ENCODE measurements around the gene CRADD. TPM values are rescaled to one million over a fixed set of nuclear protein-coding genes. Genes with fewer than 3 reads are reported as not detected.

Gene CRADD
- total and polyA plus RNA-seq, 2 donors (not counting 1 experiment from before 2014, with no cell fraction given), result 5.8 to 15.1 TPM

DNA sequence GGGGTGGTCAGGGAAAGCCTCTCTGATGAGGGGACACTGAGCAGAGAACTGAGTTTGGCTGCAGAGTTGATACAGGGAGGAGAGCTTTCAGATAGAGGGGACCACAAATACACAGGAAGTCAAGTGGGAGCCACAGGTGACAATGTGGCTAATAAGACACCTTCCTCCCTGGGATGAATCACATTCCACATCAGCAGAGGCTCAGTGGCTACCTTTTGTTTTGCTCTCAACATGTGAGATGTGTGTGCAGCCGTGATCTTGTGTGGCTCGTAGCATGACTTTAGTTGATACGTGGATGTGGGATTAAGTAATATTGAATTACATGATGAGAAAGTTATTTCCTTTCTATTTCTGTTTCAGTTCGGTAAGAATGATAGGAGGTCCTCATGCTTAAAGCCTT is 7.5 kb downstream of the CRADD start:
- ATAC-seq (ENCODE audit: low read depth) (no peak), DNase-seq (no peak)
- no peaks in the 10 kb centered on the region for H4K20me1 ChIP-seq (ENCODE audit: control insufficient read depth, insufficient read depth, low read length, poor library complexity, severe bottlenecking)
- H3K4me1 Mint-ChIP-seq, result peaks cover 4% of the 10 kb centered on the region
- peaks cover 0 to 3% of the 10 kb centered on the region in 2 donors for H3K4me1 ChIP-seq (ENCODE audit: control insufficient read depth in 2 of 2, insufficient read depth in 2 of 2, low read length in 2 of 2)
- peaks cover 40% of the 10 kb centered on the region for H3K79me2 ChIP-seq (ENCODE audit: control insufficient read depth, insufficient read depth, low read length)
- intact Hi-C loops (cut with micrococcal nuclease), result no loop called here
- no peak overlapping the region for H3K4me3 Mint-ChIP-seq
- H3K4me3 ChIP-seq (ENCODE audit: control extremely low read depth in 1 of 5, extremely low read depth in 1 of 5, insufficient read depth in 1 of 5, low read depth in 2 of 5, low read length in 4 of 5), result no peak overlapping the region
- no peak overlapping the region for H3K27ac Mint-ChIP-seq
- H2AFZ ChIP-seq (ENCODE audit: insufficient read depth, low read depth, low read length, poor library complexity, severe bottlenecking), result no peak overlapping the region
- no peaks in the 10 kb centered on the region for H3K9me3 Mint-ChIP-seq (ENCODE audit: insufficient read depth)
- no peak overlapping the region for H3K4me2 ChIP-seq (replicated peaks; ENCODE audit: low read depth, low read length, poor library complexity, severe bottlenecking)
- H3K27me3 ChIP-seq (replicated peaks in 1 of 4; ENCODE audit: control extremely low read depth in 1 of 4, control insufficient read depth in 3 of 4, insufficient read depth in 4 of 4, low read length in 3 of 4), result no peaks in the 10 kb centered on the region
- H3K27ac ChIP-seq (ENCODE audit: low read length in 2 of 2), result no peak overlapping the region
- no peaks in the 10 kb centered on the region for H3K9me3 ChIP-seq (ENCODE audit: control extremely low read depth in 1 of 3, control insufficient read depth in 2 of 3, insufficient read depth in 1 of 3, low read length in 2 of 3)
- ChIA-PET POLR2A (no interaction called here), CTCF (interaction anchor here (0.9 kb wide), 1 partner anchor 182 kb away, joined by 3 read pairs; no protein-coding TSS in a partner anchor)
- H3K27me3 Mint-ChIP-seq, result no peaks in the 10 kb centered on the region
- TF ChIP-seq EZH2 (IDR thresholded peaks at IDR 0.05; ENCODE audit: borderline replicate concordance, insufficient read depth, low read depth, low read length, poor library complexity, severe bottlenecking), result no peak
- TF ChIP-seq, protein P1, sequence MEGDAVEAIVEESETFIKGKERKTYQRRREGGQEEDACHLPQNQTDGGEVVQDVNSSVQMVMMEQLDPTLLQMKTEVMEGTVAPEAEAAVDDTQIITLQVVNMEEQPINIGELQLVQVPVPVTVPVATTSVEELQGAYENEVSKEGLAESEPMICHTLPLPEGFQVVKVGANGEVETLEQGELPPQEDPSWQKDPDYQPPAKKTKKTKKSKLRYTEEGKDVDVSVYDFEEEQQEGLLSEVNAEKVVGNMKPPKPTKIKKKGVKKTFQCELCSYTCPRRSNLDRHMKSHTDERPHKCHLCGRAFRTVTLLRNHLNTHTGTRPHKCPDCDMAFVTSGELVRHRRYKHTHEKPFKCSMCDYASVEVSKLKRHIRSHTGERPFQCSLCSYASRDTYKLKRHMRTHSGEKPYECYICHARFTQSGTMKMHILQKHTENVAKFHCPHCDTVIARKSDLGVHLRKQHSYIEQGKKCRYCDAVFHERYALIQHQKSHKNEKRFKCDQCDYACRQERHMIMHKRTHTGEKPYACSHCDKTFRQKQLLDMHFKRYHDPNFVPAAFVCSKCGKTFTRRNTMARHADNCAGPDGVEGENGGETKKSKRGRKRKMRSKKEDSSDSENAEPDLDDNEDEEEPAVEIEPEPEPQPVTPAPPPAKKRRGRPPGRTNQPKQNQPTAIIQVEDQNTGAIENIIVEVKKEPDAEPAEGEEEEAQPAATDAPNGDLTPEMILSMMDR (IDR thresholded peaks at IDR 0.05), result no peak
- WGBS (ENCODE audit: insufficient coverage), result 93% methylated on average over 3 of the region's 4 CpGs
- no peak overlapping the region for H3K9ac ChIP-seq (ENCODE audit: low read length)
- peaks cover 0 to under 1% of the 10 kb centered on the region in 2 experiments for H3K36me3 ChIP-seq (replicated peaks in 1 of 2; ENCODE audit: control extremely low read depth in 1 of 2, control insufficient read depth in 1 of 2, extremely low read depth in 1 of 2, insufficient read depth in 2 of 2, low read length in 1 of 2)

DNA sequence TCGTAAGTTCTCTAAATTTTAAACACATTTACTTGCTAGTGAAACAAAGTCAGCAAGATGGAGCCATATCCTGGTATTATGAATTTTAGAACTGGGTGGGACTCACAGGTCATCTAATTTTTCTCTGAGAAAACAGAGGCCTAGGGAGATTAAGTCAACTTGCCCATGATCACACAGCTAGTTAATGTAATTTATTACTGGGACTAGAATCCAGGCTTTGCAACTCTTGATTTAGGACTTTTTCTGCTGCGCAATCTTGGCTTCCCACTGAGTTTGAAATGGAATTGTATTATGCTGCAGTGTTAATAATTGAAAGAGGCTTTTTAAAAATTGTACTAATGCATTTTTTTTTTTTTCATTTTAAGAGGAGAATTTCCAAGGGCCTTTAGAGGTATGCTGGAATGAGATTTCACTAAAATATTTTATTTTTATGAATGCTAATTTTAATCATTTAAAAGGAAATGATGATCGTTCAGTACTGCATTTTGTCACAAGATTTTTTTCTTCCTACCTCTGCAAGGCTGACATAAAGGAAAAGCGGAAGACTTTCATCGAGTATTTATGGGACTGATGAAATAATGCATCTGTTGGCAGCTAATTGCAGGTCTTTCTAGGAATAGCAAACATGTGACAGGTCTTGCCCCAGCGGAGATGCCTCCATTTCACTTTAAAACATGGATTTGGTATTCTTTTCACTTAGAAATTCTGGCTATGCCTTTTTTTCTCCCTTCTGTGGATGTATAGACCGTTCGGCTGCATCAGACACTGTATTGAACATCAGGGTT is 9.6 kb downstream of the CRADD start:
- Mint-ChIP-seq H3K4me1 (peaks cover 2% of the 10 kb centered on the region), H3K4me3 (no peak overlapping the region)
- H2AFZ ChIP-seq (ENCODE audit: insufficient read depth, low read depth, low read length, poor library complexity, severe bottlenecking), result no peak overlapping the region

More for the DNA sequence above, 9.6 kb downstream of the CRADD start:
- DNase-seq (no peak), ATAC-seq (ENCODE audit: low read depth) (no peak)
- no peak for TF ChIP-seq EZH2 (IDR thresholded peaks at IDR 0.05; ENCODE audit: borderline replicate concordance, insufficient read depth, low read depth, low read length, poor library complexity, severe bottlenecking)
- TF ChIP-seq, protein P1 (IDR thresholded peaks at IDR 0.05), result no peak
- ChIA-PET POLR2A (interaction anchor here (0.6 kb wide), 1 partner anchor 293 kb away, joined by 4 read pairs; no protein-coding TSS in a partner anchor), CTCF (no interaction called here)
- Histone ChIP-seq H3K4me1 (ENCODE audit: control insufficient read depth in 2 of 2, insufficient read depth in 2 of 2, low read length in 2 of 2) (peaks cover 0 to 3% of the 10 kb centered on the region in 2 donors), H3K9ac (ENCODE audit: low read length) (no peak overlapping the region), H3K9me3 (ENCODE audit: control extremely low read depth in 1 of 3, control insufficient read depth in 2 of 3, insufficient read depth in 1 of 3, low read length in 2 of 3) (no peaks in the 10 kb centered on the region), H3K27ac (ENCODE audit: low read length in 2 of 2) (no peak overlapping the region), H3K36me3 (replicated peaks in 1 of 2; ENCODE audit: control extremely low read depth in 1 of 2, control insufficient read depth in 1 of 2, extremely low read depth in 1 of 2, insufficient read depth in 2 of 2, low read length in 1 of 2) (no peaks in the 10 kb centered on the region), H3K4me2 (replicated peaks; ENCODE audit: low read depth, low read length, poor library complexity, severe bottlenecking) (no peak overlapping the region), H3K79me2 (ENCODE audit: control insufficient read depth, insufficient read depth, low read length) (peaks cover 31% of the 10 kb centered on the region), H4K20me1 (ENCODE audit: control insufficient read depth, insufficient read depth, low read length, poor library complexity, severe bottlenecking) (no peaks in the 10 kb centered on the region), H3K27me3 (replicated peaks in 1 of 4; ENCODE audit: control extremely low read depth in 1 of 4, control insufficient read depth in 3 of 4, insufficient read depth in 4 of 4, low read length in 3 of 4) (no peaks in the 10 kb centered on the region), H3K4me3 (ENCODE audit: control extremely low read depth in 1 of 5, extremely low read depth in 1 of 5, insufficient read depth in 1 of 5, low read depth in 2 of 5, low read length in 4 of 5) (no peak overlapping the region)
- Mint-ChIP-seq H3K27ac (no peak overlapping the region), H3K27me3 (no peaks in the 10 kb centered on the region), H3K9me3 (ENCODE audit: insufficient read depth) (no peaks in the 10 kb centered on the region)
- intact Hi-C loops (cut with micrococcal nuclease), result no loop called here
- WGBS (ENCODE audit: insufficient coverage), result 100% methylated on average over 2 of the region's 8 CpGs
